Myocyte (in vitro differentiated cells): ENCODE data around the gene LAPTM4A. TPM values are rescaled to one million over a fixed set of nuclear protein-coding genes. Genes with fewer than 3 reads are reported as not detected.

Experiments
- DNase-seq: peaks from one replicate; pipeline ENCODE4 v3.0.0-alpha.2; 2012; ENCODE audit warnings: low read depth
- total RNA-seq: library from RNA; depleted of rRNA; stranded (reverse); fragments of >200 nt; gene quantifications from 2 replicates; pipeline ENCODE4 v1.2.3, GENCODE V29; 2014

Gene LAPTM4A
- total RNA-seq, 1 donor from 2014 or later: 291 TPM

GRCh38 chr2:19989342-19989666, 62.1 kb downstream of the LAPTM4A start:
- peak; percentile 9 for DNase-seq

GRCh38 chr2:19988600-19988999, 62.8 kb downstream of the LAPTM4A start:
- no peak for DNase-seq

GRCh38 chr2:19987936-19988335, 63.5 kb downstream of the LAPTM4A start:
- no peak for DNase-seq

Other genes with a start within 250 kb of the LAPTM4A start
- 8.3 and 12.0 TPM in 2 replicates for gene TTC32, start 149.6 kb downstream of the LAPTM4A start, total RNA-seq
- 10.6 and 12.4 TPM in 2 replicates for gene WDR35, start 61.5 kb downstream of the LAPTM4A start, total RNA-seq
- 1.1 and 1.2 TPM in 2 replicates for gene MATN3, start 39.0 kb downstream of the LAPTM4A start, total RNA-seq
- 9.8 and 11.0 TPM in 2 replicates for gene SDC1, start 173.5 kb upstream of the LAPTM4A start, total RNA-seq